GM21390 (cell line): ENCODE measurements around the gene RRM2.

Source experiments
- ATAC-seq: cut with Tn5 transposase; IDR thresholded peaks from one replicate; pipeline ENCODE4 v1.9.1; 2021; ENCODE audit not compliant: unreplicated experiment

The RRM2 gene

DNA sequence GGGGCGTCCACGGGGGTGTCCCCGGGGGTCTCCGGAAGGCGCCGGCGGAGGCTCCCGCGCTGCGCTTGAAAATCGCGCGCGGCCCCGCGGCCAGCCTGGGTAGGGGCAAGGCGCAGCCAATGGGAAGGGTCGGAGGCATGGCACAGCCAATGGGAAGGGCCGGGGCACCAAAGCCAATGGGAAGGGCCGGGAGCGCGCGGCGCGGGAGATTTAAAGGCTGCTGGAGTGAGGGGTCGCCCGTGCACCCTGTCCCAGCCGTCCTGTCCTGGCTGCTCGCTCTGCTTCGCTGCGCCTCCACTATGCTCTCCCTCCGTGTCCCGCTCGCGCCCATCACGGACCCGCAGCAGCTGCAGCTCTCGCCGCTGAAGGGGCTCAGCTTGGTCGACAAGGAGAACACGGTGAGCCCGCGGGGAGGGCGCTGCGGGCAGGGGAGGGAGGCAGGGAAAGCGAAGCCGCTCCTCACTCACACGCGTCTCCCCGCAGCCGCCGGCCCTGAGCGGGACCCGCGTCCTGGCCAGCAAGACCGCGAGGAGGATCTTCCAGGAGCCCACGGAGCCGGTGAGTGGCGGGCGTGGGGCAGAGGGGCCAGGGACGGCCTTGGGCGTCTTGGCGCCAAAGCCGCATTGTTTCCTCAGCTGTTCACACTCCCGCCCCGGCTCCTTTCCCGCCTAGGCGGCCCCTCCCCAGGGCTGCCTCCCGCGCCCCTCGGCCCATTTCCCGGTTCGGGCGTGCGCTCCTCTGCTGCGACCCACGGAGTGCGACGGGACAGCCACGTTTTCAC is at the start of gene RRM2:
RRM2 (plus strand) TSS at position 240 of the 781 bp plus-strand sequence; CDS start at position 300, 60 bp downstream.
- ATAC-seq = peak; percentile 59

DNA sequence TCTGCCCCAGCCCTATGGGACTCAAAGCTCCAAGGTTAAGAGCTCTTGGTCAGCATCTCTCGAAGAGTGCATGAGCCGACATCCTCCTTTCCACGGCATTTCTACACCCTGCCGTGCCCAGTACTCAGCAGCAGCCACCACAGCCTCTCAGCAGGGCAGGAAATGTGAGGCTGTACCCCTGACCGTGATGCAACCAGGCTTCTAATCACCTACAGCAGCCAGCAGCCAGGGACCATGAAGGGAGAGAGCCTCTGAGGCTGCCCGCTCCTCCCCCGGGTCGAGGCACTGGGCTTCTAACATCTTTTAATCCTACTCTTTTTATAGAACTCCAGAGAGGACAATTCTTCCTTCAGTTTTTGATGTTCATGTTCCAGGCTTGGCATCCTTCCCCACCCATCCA is 48.8 kb upstream of the RRM2 start:
- no peak for ATAC-seq

DNA sequence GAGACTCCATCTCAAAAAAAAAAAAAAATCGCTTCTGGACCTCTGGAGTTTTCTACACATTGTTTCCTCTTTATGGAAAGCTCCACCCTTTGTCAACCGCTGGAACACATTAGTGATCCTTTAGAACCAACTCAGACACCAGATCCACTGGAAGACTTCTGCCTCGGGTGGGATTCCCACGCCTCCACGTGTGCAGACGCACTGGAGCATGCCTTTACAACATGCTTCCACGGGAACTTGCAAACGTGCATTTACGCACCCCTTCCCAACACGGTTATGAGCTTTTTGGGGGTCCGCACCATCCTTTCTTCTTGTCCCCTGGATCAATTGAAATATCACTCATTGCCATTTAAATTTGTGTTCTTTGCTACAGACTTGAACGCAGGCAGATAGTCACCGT is 47.4 kb upstream of the RRM2 start:
- ATAC-seq = no peak

DNA sequence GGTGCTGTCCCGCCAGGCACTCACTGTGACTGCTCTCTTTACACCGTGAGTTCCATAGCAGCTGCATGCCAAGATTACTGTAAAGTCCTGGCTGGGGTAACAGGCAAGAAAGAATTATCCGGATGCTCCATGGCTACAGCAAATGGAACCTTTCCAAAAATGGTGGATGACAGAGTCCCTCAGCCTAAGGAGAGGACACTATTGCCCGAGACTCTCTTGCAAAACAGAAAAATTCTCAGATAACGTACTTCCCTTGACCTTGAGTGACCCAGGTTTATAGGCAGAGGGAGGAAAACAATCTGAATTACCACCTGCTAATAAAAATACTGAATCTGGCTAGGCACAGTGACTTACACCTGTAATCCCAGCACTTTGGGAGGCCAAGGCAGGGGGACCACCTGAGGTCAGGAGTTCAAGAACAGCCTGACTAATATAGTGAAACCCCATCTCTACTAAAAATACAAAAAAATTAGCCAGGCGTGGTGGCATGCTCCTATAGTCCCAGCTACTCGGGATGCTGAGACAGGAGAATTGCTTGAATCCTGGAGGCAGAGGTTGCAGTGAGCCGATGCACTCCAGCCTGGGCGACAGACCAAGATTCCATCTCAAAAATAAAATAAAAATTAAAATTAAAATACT is 46.8 kb upstream of the RRM2 start:
- ATAC-seq = no peak

DNA sequence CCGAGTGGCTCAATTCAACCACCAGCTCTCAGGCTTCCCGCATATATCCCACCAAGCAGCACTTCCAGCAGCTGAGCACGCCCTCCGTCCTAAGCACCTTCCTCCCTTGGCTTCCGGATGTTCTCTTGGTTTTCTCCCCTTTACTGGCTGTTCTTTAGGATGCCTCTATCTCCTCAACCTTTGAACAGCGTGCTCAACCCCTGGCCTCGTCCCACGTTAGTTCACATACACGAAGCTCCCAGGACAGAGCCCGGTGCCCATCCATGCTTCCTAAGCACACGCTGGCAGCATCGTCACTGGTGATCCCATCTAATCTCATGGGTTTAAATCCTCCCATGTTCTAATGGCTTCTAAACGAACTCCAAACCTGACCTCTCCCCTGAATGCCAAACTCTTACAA is 46.0 kb upstream of the RRM2 start:
- ATAC-seq = no peak

DNA sequence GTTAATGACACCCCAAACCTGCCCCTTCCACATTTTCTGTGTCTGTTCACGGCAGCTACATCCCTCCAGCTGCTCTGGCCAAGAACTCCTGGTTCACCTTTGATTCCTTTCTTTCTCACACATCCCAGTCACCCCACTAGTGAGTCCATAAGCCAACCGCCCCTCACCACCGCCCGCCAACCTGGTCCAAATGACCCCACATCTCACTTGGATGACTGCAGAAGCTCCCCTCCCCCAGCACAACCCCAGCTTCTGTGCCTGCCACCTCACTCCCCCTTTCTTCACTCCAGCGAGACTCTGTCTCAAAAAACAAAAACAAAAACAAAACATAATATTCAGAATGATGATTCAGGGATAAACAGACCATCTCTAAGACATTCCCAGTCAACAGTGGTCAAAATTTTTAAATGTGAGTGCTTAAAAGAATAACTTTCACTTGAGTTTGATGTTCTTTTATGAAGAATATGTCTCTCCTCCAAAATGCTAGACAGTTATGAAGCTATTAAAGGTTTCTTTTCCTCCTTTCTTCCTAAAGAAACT is 45.5 kb upstream of the RRM2 start:
- no peak for ATAC-seq

DNA sequence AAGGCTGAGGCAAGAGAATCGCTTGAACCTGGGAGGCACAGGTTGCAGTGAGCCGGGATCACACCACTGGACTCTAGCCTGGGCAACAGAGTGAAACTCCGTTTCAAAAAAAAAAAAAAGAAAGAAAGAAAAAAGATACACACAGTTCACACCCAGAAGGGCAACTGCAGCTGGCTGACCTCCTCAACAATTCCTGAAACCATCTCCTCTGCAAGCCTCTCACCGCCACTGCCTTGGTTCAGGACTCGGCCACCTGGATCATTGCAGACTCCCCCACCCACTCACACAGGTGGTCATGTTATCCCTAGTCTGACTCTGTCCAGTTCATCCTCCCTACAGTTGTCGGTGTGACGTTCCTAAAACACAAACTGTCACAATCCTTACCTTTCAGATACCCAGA is 44.5 kb upstream of the RRM2 start:
- no peak for ATAC-seq

DNA sequence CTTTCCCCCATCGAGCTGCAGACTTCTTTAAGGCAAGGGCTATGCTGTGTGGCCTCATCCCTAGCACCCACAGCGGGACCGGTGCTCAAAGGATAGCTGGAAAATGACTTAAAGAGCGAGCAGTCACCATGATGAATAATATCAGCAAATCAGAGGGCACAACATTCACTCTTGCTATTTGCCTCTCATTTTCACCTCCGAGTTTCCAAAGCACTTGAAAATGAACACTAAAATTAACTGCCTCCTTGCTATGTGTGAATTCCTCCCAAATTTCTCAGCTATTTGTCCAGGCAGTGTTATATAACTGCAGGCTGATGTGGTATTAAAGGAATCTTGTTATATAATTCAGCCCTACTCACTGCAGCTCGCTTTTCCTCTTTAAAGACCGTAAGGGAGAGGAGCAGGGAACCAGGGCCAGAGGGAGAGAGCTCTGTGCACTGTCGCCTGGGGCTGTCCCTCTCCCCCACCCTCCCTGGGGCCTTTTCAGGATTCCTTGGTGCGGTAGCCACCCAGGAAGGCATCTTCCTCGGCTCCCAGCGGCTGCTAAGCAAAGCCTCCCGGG is 43.8 kb upstream of the RRM2 start:
- ATAC-seq = no peak

DNA sequence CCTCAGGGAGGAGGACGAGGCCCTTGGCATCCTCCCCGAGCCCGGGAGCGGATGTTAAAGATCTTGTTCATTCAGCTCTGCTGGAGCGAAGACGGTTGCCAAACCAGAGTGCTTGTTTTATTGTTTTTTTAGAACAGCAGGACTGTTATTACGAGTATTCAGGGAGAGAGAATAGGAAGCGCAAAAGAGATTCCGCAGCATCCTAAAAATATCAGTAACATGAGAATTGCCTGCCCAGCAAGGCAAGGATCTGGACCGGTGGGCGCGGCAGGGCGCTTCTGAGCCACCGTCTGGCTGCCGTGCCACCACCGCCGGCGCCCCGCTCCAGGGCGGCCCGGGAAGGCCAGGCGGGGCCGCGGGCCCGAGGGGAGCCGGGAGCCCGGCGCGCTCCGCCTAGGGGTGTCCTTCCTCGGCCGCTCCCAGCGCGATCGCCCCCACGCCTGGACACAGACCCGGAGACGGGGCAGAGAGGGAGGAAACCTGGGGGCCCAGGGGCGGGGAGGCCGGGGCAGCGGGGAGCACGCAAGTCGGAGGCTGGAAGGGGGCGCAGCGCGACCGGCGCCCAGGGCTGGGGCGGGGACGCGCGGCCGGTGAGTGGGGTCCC is 43.2 kb upstream of the RRM2 start:
- no peak for ATAC-seq

DNA sequence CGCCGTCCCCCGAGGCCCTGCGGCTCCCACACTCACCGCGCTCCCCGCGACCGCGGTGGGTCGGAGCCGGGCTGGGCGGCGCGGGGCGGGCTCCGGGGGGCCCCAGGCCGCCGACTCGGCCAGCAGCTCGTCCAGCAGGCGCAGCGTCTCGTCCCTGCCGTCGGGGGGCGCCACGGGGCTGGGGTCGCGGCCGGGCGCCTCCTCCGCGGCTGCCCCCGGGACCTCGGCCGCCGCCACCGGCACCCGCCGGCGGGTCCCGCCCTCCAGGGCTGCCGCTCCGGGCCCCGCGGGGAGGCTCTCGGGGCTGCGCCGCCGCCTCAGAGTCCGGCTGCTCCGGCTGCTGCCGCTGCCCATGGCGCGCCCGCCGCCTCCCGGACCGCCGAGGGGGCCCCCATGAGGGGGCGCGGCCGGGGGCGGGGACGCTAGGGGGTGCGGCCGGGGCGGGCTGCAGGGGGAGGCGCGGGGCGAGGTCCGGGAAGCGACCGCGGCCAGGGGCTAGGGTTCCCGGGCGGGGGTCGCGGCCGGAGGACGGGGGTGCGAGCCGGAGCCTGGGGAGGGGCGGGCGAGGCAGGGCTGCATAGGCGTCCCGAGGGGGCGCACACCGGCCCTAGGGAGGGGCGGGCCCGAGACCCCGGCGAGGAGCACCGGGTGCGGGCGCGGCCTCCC is 42.5 kb upstream of the RRM2 start, which contains the start of gene CYS1:
CYS1 (minus strand) TSS at position 542 of the 666 bp plus-strand sequence; CDS start at position 354, 188 bp downstream.
- ATAC-seq = no peak

DNA sequence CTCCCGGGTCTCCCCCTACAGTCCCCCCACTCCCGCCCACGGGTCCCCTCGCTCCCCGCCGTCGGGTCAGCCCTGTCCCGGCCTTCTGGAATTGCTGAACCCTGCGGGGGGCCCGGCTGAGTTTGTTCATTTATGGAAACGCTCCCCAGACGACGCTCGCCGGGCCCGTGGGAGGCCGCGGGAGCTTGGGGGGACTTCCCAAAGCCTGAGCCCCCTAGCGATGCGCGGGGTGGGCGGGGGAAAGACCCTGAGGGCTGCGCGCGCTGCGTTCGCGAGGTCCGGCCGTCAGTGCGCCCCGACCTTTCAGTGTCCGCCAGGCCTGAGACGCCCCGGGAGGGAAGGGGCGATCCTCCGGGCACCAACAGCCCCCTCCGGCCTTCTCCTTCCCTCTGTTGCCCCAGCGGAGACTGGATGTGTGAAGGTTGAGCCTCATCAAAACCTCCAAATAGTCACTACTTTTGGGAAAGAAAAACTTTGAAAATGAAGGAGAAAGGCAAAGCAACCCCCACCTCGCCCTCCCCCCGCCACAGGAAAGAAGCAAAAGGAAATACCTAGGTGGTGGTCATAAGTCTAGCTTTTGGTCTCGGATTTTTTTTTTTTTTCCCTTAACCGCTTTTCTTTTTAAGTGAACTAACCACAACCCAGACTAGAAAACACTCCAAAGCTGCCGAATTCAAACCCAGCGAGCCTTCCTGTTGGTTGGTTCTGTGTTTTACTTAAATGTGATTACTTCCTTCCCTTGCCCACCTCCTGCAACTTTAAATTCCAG is 41.8 kb upstream of the RRM2 start:
- no peak for ATAC-seq

DNA sequence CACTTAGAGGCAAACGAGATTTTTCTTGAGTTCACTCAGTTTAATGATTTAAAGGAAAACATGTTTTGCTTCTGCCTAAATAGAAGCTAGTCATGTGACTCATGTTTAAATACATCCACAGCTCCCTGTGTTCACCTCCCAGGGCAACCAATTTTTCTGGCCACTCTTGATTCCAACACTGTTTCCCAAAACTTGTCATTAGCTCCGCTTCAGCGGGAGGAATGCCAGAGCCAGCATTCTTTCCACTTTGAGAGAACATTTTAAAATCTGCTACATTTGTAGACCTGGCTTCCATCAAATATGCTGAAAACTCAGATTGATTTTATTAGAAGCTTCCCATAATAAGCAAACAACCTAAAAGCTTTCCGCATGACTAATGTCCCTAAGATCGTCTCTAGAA is 39.5 kb upstream of the RRM2 start:
- no peak for ATAC-seq

DNA sequence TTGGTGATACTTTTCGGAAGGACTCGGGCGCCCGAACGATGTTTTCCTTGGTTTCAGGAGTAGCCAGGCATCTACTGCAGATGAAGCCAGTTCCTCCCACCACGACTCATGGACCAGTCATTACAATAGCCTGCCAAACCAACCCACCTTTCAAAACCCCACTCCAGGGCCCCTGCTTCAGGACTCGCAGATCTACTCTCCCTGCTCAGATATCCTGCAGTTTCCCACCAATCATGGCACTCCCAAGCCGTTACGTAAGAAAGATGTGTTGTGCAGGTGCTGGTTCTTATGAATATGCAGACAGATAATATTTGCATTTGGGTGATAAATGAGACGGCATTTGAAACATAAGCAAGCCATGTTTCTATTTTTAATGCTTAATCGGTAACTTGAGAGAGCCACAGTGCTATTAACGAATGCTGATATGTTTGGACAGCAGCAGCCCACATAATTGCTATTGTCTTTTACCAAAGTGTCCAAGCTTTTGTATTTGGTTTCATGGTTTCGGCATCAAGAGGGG is 38.8 kb upstream of the RRM2 start:
- no peak for ATAC-seq

DNA sequence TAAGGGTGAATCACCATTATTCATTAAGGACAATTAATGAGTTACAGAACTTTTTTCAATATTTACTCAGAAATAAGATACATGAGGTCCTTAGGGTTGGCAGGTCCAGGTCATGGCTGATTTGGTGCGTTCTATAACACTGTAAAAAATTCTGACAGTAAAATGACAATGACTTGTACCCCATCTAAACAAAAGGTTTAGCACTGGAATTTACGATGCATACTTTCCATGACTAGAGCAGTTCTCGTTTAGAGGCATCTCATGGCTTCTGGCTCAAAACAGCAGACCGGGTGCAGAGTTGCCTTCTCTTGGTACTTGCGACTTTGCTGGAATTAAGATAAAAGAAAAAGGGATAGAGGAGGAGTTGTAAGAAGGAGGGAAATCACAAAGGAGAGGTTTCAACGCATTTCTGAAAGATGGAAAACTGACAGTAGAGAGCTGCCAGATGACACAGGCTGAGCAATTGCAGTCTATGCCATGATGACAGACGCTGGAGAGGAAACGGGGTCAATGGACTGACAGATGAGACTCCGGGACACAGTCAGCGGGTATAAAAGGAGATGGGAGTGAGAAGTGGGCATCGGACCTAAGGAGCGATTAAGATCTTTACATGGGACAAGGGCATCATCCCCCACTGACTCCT is 38.2 kb upstream of the RRM2 start:
- ATAC-seq = no peak

DNA sequence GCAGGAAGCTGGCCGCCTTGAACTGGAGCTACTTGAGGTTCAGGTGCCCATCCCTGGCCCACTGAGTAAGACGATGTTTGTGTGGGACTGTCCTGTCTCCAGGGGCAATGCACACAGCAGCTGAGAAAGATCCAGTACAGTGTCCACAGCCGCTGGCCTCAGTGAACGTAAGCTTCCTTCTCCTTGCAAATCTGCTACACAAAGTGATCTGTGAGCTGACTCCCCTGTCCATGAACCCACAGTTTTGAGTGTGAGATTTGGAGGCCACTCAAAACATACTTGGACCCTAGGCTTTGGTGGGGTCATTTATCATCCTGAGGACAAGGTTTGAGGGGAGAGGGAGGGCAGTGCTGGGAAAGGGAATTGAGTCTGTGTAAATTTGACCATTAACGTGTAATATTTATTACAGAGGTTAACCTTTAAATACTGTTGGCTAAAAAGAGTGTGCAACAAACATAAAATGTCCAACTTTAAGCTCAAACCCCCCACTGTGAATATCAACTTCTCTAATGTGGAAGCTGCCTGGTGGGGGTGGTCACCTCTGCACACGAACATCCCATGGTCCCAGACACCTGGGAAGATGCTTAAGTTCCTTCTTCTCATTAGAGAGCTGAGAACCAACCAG is 37.4 kb upstream of the RRM2 start:
- ATAC-seq = no peak

DNA sequence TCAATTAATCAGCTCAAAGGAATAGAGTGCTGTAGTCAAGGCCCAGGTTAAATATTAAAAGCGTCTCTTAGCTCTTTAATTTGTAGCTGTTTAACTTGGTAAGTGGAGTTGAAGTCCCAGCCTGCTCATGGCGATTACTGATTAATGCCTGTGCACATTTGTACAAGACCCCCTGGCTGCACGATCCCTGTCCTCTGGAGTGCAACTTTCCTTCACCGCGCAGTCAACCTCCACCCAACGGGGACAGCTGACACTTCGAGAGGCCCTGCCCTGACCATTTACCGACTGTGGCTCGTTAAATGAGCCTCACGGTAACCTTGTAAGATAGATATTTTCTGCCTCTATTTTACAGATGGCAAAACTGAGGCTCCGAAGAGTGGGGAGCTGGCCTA is 36.9 kb upstream of the RRM2 start:
- ATAC-seq = no peak

DNA sequence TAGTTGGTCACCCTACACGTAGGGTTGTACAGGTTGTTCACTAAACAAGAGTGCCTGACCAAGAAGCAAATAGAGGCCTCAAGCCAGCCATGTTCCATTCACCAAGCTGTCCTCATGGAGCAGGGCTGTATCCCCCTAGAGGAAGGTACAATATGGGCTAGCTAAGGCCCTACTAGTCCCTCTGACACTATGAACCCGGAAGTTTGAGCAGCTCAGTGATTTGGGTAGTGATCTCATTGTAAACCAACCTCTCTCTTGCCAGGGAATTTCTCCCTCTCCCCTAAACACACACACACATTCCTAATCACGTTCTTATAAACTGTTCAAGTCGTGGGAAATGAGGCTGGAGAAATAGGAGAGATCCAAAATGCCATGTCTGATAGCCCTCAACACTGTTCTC is 35.6 kb upstream of the RRM2 start:
- no peak for ATAC-seq

DNA sequence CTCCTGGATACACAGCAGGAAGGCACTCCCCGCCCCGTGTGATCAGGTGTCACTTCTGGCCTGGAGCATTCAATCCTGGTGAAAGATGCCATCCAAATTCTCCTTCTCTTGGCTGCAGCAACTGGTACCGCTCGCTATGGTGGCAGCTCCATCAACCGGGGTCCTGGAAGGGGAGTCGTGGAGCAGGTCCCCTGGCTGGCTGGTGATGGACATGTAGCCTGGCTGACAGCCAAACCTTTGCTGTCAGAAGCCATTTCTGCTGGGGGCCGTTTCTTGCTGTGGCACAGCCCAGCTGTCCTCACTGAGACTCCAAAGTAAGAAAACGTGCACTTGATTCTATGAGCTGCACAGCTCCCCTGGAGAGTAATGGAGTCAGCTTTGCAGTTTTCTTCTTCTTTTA is 35.2 kb upstream of the RRM2 start:
- ATAC-seq = no peak

DNA sequence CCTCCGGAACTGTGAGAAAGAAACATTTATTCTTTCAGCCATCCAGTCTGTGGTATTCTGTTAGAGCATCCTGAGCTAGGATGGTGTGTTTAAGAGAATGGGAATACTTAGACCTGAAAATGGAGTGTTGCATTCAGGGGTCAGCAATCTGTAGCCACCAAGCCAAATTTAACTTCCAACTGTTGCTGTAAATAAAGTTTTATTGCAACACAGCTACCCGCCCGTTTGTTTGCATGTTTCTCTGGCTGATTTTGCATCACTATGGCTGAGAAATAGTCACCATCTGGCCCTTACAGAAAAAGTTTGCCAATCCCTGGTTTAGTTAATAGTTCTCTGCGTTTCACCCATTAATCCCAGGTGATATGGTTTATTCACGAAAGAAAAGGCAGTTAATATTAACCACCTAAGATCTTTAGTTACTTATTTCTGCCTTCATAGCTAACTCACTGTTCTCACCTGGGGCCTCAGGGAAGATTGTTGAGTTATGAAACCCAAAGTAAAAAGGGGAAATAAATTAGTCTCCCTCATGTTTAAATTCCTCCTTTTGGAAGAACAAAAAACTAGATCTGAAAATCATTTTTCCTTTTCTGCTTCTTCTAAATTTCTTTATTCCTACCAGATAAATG is 32.9 kb upstream of the RRM2 start:
- no peak for ATAC-seq
